HG03460 (cell line): Measurements from ENCODE around the gene IMP4.

Experiments
- ATAC-seq: cut with Tn5 transposase; IDR thresholded peaks from one replicate; pipeline ENCODE4 v1.9.1; 2021; ENCODE audit not compliant: unreplicated experiment

The IMP4 gene

DNA sequence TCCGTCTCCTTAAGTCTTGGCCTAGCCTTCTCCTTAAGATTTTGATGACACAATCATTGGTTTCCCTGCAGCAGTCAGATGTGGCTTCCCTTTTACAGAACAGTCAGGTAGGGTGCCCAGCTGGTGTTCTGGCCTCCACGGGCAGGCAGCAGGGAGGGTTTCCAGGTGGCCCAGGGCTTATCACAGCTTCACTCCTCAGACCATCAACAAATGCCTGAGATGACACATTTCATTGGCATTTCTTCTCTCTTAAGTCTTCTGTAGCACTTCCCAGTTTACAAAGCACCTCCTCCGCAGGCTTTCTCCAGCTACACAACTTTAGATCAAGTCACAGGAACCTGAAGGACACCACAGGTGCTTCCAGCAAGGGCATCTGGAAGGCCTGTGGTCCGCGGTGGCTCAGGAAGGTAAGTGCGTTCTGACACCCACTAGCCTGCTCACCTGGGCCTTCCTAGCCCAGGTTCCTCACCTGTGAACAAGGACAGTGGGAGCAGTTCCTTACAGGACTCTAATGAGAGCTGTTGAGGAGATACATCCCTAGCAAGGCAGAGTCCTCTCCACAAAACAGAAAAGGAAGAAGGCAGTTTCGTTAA, 50.7 kb downstream of the IMP4 start:
- no peak for ATAC-seq
